Ectodermal cell (in vitro differentiated cells): ENCODE results near the gene POLR3G.

Experiments used
- H3K27ac ChIP-seq: 2 replicates; pipeline ENCODE4 v1.7.0; 2013; ENCODE audit warnings: mild to moderate bottlenecking, low read depth, low read length; ENCODE audit not compliant: insufficient read depth, poor library complexity, severe bottlenecking
- H3K27me3 ChIP-seq: 2 replicates; pipeline ENCODE4 v1.7.0; 2013; ENCODE audit warnings: mild to moderate bottlenecking, low read length; ENCODE audit not compliant: insufficient read depth, control insufficient read depth, poor library complexity, severe bottlenecking
- H3K36me3 ChIP-seq: one replicate; pipeline ENCODE4 v1.7.0; 2013; ENCODE audit warnings: low read length; ENCODE audit not compliant: control insufficient read depth, insufficient read depth
- H3K4me1 ChIP-seq: one replicate; pipeline ENCODE4 v1.7.0; 2013; ENCODE audit warnings: low read length; ENCODE audit not compliant: control insufficient read depth, insufficient read depth
- H3K4me3 ChIP-seq: 2 replicates; pipeline ENCODE4 v1.7.0; 2013; ENCODE audit warnings: low read depth, low read length, control low read depth; ENCODE audit not compliant: insufficient read depth
- H3K9me3 ChIP-seq: 2 replicates; pipeline ENCODE4 v1.7.0; 2013; ENCODE audit warnings: mild to moderate bottlenecking, low read length, moderate library complexity; ENCODE audit not compliant: control insufficient read depth
- WGBS, 2 experiments: methylation state at CpG; one replicate each; pipeline ENCODE4 v1.1.7; 2013; ENCODE audit warnings: missing lambda C conversion rate in 2 of 2; 5-methylcytosine and 5-hydroxymethylcytosine counted together

The POLR3G gene

DNA sequence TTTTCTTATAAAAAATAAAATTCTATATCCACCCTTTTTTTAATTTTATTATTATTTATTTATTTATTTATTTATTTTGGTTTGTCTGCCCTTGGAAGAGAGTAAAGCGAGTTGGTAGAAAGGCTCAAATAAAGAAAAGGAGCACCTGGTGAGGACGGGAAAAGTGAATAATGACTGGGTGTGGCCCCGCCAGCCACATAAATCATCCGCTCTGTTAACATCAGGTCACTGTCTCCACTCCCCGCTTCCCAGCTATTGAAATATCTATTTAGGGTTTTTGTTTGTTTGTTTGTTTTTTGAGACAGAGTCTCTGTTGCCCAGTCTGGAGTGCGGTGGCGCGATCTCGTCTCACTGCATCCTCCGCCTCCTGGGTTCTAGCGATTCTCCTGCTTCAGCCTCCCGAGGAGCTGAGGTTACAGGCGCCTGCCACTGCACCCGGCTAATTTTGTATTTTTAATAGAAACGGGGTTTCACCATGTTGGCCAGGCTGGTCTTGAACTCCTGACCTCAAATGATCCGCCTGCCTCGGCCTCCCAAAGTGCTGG is 844 bp downstream of the POLR3G start:
- no peak overlapping the region for H3K27ac ChIP-seq
- 7 to 11% methylated on average over 16 to 17 of the region's 17 CpGs for WGBS, 2 experiments
- no peaks in the 10 kb centered on the region for H3K9me3 ChIP-seq
- peaks cover 24% of the 10 kb centered on the region for H3K27me3 ChIP-seq
- no peaks in the 10 kb centered on the region for H3K36me3 ChIP-seq
- peak overlapping the region; percentile 75 for H3K4me3 ChIP-seq
- H3K4me1 ChIP-seq, result peaks cover 7% of the 10 kb centered on the region

DNA sequence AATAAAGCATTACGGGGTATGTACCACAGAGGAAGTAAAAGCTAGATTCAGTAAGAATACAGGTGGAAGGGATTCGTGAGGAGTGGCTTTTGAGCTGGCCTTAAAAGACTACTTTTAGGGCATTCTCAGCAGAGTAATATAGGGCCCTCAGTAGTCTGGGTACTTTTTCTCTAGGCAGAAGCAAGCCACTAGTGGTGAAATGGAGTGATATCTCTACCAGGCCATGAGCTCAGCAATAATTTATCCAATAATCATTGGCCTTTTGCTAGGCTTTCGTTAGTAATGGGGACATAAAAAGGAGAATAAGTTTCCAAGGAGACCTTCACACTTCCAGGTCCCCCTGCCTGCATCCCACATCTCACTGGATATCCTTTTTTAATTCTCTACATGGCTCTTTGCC is 1.7 kb downstream of the POLR3G start:
- H3K4me1 ChIP-seq, result peaks cover 7% of the 10 kb centered on the region
- peaks cover 24% of the 10 kb centered on the region for H3K27me3 ChIP-seq
- no peak overlapping the region for H3K4me3 ChIP-seq
- no peaks in the 10 kb centered on the region for H3K9me3 ChIP-seq
- no peaks in the 10 kb centered on the region for H3K36me3 ChIP-seq
- 37 to 63% methylated on average over 3 of the region's 3 CpGs for WGBS, 2 experiments
- H3K27ac ChIP-seq, result no peak overlapping the region

DNA sequence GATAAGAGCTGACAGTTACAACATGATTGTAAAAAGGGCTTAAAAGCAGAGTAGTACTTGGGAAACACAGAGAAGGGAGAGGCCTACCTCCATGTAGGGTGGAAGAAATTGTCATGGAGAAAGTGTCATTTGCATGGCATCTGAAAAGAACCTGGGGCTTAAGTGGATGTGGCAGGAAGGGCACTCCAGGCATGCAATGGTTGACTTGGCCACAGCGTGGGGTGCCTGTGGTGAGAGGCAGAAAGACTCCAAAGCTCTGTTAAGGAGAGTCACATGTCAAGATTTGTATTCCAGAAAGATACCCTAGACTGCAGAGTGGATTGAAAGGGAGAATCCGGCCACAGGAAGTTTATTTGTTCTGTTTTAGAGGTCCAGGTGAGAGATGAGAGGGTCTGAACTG is 2.4 kb downstream of the POLR3G start:
- Histone ChIP-seq H3K27ac (no peak overlapping the region), H3K27me3 (peaks cover 24% of the 10 kb centered on the region), H3K4me3 (no peak overlapping the region), H3K9me3 (no peaks in the 10 kb centered on the region), H3K36me3 (no peaks in the 10 kb centered on the region), H3K4me1 (peaks cover 7% of the 10 kb centered on the region)
- 6 to 11% methylated on average over 2 of the region's 2 CpGs for WGBS, 2 experiments

DNA sequence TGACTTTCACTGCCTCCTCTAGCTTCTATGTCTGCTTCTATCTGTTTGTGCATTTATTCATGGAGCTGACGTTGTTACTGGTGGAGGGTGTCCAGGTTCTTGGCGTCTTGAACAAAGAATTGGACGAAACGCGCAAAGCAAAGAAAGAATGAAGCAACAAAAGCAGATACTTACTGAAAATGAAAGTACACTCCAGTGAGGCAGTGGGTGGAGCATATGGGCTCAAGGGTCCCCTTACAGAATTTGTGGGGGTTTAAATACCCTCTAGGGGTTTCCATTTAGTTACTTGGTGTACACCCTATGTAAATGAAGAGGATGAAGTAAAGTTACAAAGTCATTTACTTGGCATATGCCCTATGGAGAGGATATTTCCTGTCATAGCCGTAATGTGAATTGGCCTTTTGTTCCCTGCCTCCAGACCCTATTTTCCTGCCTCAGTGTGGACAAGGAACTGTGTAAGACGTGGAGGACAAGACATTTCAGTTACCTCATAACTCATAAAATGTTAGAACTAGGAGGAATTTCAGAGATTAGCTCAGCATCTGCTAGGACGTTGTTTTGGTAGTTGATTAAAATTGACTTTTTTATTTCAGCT is 3.1 kb downstream of the POLR3G start:
- WGBS, 2 experiments, result 86 to 87% methylated on average over 7 to 8 of the region's 8 CpGs
- peaks cover 24% of the 10 kb centered on the region for H3K27me3 ChIP-seq
- peaks cover 7% of the 10 kb centered on the region for H3K4me1 ChIP-seq
- no peaks in the 10 kb centered on the region for H3K9me3 ChIP-seq
- no peak overlapping the region for H3K4me3 ChIP-seq
- no peak overlapping the region for H3K27ac ChIP-seq
- no peaks in the 10 kb centered on the region for H3K36me3 ChIP-seq

DNA sequence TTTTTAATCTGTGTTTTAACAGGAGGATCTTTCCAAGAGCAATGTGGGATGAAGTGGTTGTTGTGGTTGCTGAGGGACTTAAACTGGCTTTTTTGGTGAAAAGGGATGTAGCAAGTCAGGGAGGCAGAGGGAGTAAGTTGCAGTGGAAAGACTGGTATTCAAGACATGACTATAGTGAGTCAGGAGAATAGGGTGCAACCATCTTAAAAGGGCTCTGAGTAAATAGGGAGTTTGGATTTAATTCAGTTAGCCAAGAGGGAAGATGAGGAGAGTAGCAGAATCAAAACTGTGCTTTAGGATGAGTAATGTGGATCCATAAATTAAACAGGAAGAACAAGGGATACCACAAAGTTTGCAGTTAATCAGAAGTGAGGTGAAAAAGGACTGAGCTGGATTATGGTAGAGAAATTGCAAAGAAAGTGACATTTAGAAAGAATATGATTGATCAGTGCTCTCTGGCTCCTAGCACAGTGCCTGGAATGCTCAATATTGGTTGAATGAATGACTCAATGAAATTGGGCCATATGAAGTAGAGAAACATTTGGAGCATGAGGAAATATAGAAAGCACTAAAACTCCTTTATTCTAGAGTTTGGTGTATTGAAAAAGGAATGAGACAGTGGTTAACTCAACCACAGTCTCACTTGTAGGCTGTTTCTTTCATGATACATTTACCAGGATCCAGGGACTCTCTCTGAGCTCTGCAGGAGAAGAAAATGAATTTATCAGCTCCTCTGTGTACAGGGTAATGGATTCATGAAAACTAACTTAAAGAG is 5.1 kb downstream of the POLR3G start:
- Histone ChIP-seq H3K36me3 (no peaks in the 10 kb centered on the region), H3K9me3 (no peaks in the 10 kb centered on the region), H3K27ac (no peak overlapping the region), H3K4me3 (no peak overlapping the region), H3K4me1 (peaks cover 7% of the 10 kb centered on the region), H3K27me3 (peaks cover 15% of the 10 kb centered on the region)

DNA sequence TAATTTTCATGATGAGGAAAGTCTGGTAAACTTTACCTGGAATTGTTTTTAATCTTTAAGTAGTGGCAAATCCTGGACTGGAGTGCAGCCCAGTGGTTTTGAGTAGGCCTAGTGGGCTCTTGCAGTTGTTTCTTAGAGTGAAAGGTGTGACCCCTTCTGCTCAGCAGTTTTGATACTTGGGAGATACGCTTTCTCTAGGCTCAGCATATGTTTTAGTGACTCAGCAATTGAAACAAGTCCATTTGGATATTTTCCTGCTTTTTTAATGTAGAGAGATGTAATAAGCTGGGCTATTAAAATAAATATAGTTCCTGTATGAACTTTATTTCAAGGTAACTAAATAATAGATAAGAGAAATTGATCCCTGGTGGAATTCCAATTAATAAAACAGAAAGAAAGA is 6.0 kb downstream of the POLR3G start:
- H3K36me3 ChIP-seq, result no peaks in the 10 kb centered on the region
- peaks cover 6% of the 10 kb centered on the region for H3K27me3 ChIP-seq
- 100% methylated on average over 1 of the region's 1 CpG for WGBS, 2 experiments
- H3K4me3 ChIP-seq, result no peak overlapping the region
- H3K27ac ChIP-seq, result no peak overlapping the region
- no peaks in the 10 kb centered on the region for H3K9me3 ChIP-seq
- peaks cover 7% of the 10 kb centered on the region for H3K4me1 ChIP-seq

DNA sequence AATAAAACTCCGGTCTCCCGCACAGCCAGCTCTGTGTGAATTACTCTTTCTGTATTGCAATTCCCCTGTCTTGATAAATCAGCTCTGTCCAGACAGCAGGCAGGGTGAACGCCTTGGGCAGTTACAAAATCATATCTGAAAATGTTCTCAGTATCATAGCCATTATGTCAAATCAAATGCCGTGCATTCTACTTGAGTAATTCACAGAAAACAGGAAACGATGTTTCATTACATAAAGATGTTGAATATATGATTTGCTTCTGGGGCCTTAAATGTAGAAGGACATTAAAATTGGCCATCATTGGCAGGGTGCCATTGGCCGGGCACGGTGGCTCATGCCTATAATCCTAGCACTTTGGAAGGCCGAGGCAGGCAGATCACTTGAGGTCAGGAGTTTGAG is 8.5 kb downstream of the POLR3G start:
- WGBS, 2 experiments, result 93 to 95% methylated on average over 8 of the region's 8 CpGs
- no peaks in the 10 kb centered on the region for H3K9me3 ChIP-seq
- no peaks in the 10 kb centered on the region for H3K27me3 ChIP-seq
- H3K4me3 ChIP-seq, result no peak overlapping the region
- no peaks in the 10 kb centered on the region for H3K36me3 ChIP-seq
- no peak overlapping the region for H3K27ac ChIP-seq
- H3K4me1 ChIP-seq, result no peaks in the 10 kb centered on the region

DNA sequence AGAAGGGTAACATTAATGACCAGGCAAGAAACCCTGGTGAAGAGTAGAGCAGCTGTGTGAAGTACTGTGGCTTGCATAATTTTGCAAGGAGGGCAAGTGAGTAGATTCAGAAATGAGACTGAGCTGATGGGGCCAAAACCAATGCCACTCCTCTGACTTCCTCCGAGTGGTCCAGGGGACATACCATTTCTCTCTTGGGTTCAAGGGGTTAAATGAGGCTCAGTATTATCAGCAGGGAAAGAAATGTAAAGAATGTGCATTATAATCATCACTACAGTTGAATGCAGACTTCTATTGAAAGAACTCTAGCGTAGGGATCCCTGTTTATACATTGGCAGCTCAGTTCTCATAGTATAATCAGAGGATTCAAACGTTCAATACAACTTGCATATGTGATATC is 9.9 kb downstream of the POLR3G start:
- Histone ChIP-seq H3K36me3 (no peaks in the 10 kb centered on the region), H3K4me3 (no peak overlapping the region), H3K4me1 (no peaks in the 10 kb centered on the region), H3K27me3 (no peaks in the 10 kb centered on the region), H3K27ac (no peak overlapping the region), H3K9me3 (no peaks in the 10 kb centered on the region)
- 81% methylated on average over 3 of the region's 3 CpGs for WGBS, 2 experiments

DNA sequence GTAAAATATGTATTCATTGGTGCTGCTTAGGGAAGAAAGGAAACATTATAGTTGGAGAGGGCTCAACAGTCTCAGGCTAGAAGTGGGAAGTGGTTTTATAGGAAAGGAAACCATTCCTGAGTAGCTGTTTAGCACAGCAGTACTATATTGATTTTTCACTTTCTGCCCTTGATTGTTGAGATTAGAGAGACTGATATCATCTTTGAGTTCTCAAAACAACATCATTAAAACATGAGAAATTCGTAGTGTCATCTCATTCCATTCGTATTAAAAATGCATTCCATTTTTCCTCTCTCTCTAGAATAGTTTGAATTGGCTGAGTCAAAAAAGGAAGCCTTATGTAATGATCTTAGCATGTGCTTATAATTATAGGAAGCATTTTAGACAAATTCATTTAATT is 14.1 kb downstream of the POLR3G start:
- no peaks in the 10 kb centered on the region for H3K4me1 ChIP-seq
- H3K27me3 ChIP-seq, result no peaks in the 10 kb centered on the region
- H3K4me3 ChIP-seq, result no peak overlapping the region
- WGBS, 2 experiments, result 83 to 100% methylated on average over 1 to 2 of the region's 2 CpGs
- no peaks in the 10 kb centered on the region for H3K9me3 ChIP-seq
- no peak overlapping the region for H3K27ac ChIP-seq
- no peaks in the 10 kb centered on the region for H3K36me3 ChIP-seq

DNA sequence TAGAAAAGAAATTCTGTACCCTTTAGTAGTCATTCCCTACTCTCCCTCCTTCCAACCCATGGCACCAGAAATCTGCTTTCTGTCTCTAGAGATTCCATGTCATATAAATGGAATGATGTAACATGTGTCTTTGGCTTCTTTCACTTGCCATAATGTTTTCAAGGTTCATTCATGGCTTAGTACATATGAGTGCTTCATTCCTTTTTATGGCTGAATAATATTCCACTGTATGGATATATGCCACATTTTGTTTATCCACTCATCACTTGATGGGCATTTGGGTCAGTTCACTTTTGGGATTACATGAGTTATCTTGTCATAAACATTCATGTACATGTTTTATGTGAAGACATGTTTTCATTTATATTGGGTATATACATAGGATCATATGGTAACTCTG is 19.4 kb downstream of the POLR3G start:
- no peaks in the 10 kb centered on the region for H3K4me1 ChIP-seq
- no peak overlapping the region for H3K4me3 ChIP-seq
- no peaks in the 10 kb centered on the region for H3K36me3 ChIP-seq
- no peaks in the 10 kb centered on the region for H3K9me3 ChIP-seq
- H3K27me3 ChIP-seq, result no peaks in the 10 kb centered on the region
- no peak overlapping the region for H3K27ac ChIP-seq
